GM23338 (cell line): Measurements from ENCODE around the gene BBLN. TPM values are rescaled to one million over a fixed set of nuclear protein-coding genes. Genes with fewer than 3 reads are reported as not detected.

Experiments used
- ATAC-seq: fragments of 200-7000 bp; cut with Tn5 transposase; 3 replicates; pipeline ENCODE4 v1.9.1; 2020
- DNase-seq: peaks from one replicate; pipeline ENCODE4 v3.0.0-alpha.2; 2015; ENCODE audit warnings: low spot score
- H2AFZ ChIP-seq: fragments of 200-600 bp; sonication (generic); 2 replicates; pipeline ENCODE4 v1.8.0; 2016; ENCODE audit warnings: antibody characterized with exemption, mild to moderate bottlenecking, moderate library complexity
- H3F3A ChIP-seq: fragments of 200-600 bp; sonication (generic); replicated peaks from 2 replicates; pipeline ENCODE4 v1.8.0; 2017; ENCODE audit warnings: antibody characterized with exemption, mixed run types, low read depth
- H3K27ac ChIP-seq: fragments of 200-600 bp; sonication (generic); 2 replicates; pipeline ENCODE4 v1.6.1; 2016; ENCODE audit warnings: low read depth
- H3K27me3 ChIP-seq: fragments of 200-600 bp; sonication (generic); 2 replicates; pipeline ENCODE4 v1.8.0; 2016; ENCODE audit warnings: mild to moderate bottlenecking, mixed run types, moderate library complexity; ENCODE audit not compliant: insufficient read depth
- H3K36me3 ChIP-seq: fragments of 200-600 bp; sonication (generic); 2 replicates; pipeline ENCODE4 v1.8.0; 2016; ENCODE audit warnings: mild to moderate bottlenecking; ENCODE audit not compliant: insufficient read depth
- H3K4me1 ChIP-seq: fragments of 200-600 bp; sonication (generic); 2 replicates; pipeline ENCODE4 v1.8.0; 2016; ENCODE audit warnings: mild to moderate bottlenecking, moderate library complexity; ENCODE audit not compliant: insufficient read depth
- H3K4me2 ChIP-seq: fragments of 200-600 bp; sonication (generic); 2 replicates; pipeline ENCODE4 v1.7.1; 2017; ENCODE audit warnings: mixed run types
- H3K4me3 ChIP-seq: fragments of 200-600 bp; sonication (generic); 2 replicates; pipeline ENCODE4 v1.6.1; 2016; ENCODE audit warnings: mixed run types
- H3K79me2 ChIP-seq: fragments of 200-600 bp; sonication (generic); replicated peaks from 2 replicates; pipeline ENCODE4 v1.8.0; 2017; ENCODE audit warnings: mild to moderate bottlenecking; ENCODE audit not compliant: insufficient read depth
- H3K9me2 ChIP-seq: fragments of 200-600 bp; sonication (generic); 2 replicates; pipeline ENCODE4 v1.8.0; 2017; ENCODE audit not compliant: insufficient read depth
- H4K20me1 ChIP-seq: fragments of 200-600 bp; sonication (generic); replicated peaks from 2 replicates; pipeline ENCODE4 v1.8.0; 2017; ENCODE audit warnings: mild to moderate bottlenecking; ENCODE audit not compliant: insufficient read depth
- H3K27ac Mint-ChIP-seq: 2 replicates; pipeline ENCODE4 v1.8.0; 2020; ENCODE audit warnings: inconsistent platforms, mild to moderate bottlenecking, moderate library complexity, mixed read lengths
- H3K27me3 Mint-ChIP-seq: 3 replicates; pipeline ENCODE4 v1.8.0; 2022; ENCODE audit warnings: low read depth, mild to moderate bottlenecking, moderate library complexity, mixed read lengths, inconsistent platforms; ENCODE audit not compliant: insufficient read depth, poor library complexity
- H3K36me3 Mint-ChIP-seq: 3 replicates; pipeline ENCODE4 v1.8.0; 2021; ENCODE audit warnings: low read depth, mild to moderate bottlenecking, inconsistent platforms, moderate library complexity, mixed read lengths
- H3K4me1 Mint-ChIP-seq: 3 replicates; pipeline ENCODE4 v1.8.0; 2020; ENCODE audit warnings: mild to moderate bottlenecking, inconsistent platforms, mixed read lengths
- H3K4me3 Mint-ChIP-seq: 3 replicates; pipeline ENCODE4 v1.8.0; 2021; ENCODE audit warnings: moderate library complexity, mild to moderate bottlenecking, inconsistent platforms, mixed read lengths
- H3K9me3 Mint-ChIP-seq: 3 replicates; pipeline ENCODE4 v1.8.0; 2020; ENCODE audit warnings: moderate library complexity, mild to moderate bottlenecking, inconsistent platforms, mixed read lengths
- CREB1 ChIP-seq: fragments of 250-450 bp; sonication (Bioruptor Pico); IDR thresholded peaks from 2 replicates; pipeline ENCODE4 v1.5.0; 2020; ENCODE audit warnings: low read depth, mild to moderate bottlenecking, moderate library complexity
- EZH2 ChIP-seq: fragments of 200-600 bp; sonication (generic); IDR thresholded peaks from one replicate; pipeline ENCODE4 v1.8.0; 2017; ENCODE audit warnings: antibody characterized with exemption, mild to moderate bottlenecking, low read depth; ENCODE audit not compliant: unreplicated experiment
- EZH2phosphoT487 ChIP-seq: fragments of 200-600 bp; sonication (generic); IDR thresholded peaks from one replicate; pipeline ENCODE4 v1.8.1; 2018; ENCODE audit warnings: antibody characterized with exemption; ENCODE audit not compliant: unreplicated experiment
- NANOG ChIP-seq: IDR thresholded peaks from 2 replicates; pipeline ENCODE4 v1.6.1; 2016; ENCODE audit warnings: antibody characterized with exemption, borderline replicate concordance
- ZNF114 ChIP-seq: fragments of 250-450 bp; sonication (Bioruptor Pico); IDR thresholded peaks from 2 replicates; pipeline ENCODE4 v1.5.0; 2020; ENCODE audit warnings: mild to moderate bottlenecking, moderate library complexity
- ZNF331 ChIP-seq: fragments of 250-450 bp; sonication (Bioruptor Pico); IDR thresholded peaks from 2 replicates; pipeline ENCODE4 v1.5.0; 2020; ENCODE audit warnings: low read depth, mild to moderate bottlenecking, moderate library complexity
- ZNF462 ChIP-seq: fragments of 250-450 bp; sonication (Bioruptor Pico); IDR thresholded peaks from 2 replicates; pipeline ENCODE4 v1.5.0; 2020; ENCODE audit warnings: mild to moderate bottlenecking, moderate library complexity
- polyA plus RNA-seq: library from polyadenylated mRNA; unstranded; fragments of >200 nt; fragmentation: Nextera tagmentation; extraction: Ambion mirVana; gene quantifications from 2 replicates; pipeline ENCODE4 v1.2.1, GENCODE V29; 2016
- total RNA-seq: library from RNA; depleted of rRNA; stranded (reverse); fragments of >200 nt; shearing (Covaris generic); gene quantifications from 2 replicates; pipeline ENCODE4 v1.2.3, GENCODE V29; 2014

Gene BBLN
- total and polyA plus RNA-seq, 2 experiments from 2014 or later: 171 to 246 TPM

DNA sequence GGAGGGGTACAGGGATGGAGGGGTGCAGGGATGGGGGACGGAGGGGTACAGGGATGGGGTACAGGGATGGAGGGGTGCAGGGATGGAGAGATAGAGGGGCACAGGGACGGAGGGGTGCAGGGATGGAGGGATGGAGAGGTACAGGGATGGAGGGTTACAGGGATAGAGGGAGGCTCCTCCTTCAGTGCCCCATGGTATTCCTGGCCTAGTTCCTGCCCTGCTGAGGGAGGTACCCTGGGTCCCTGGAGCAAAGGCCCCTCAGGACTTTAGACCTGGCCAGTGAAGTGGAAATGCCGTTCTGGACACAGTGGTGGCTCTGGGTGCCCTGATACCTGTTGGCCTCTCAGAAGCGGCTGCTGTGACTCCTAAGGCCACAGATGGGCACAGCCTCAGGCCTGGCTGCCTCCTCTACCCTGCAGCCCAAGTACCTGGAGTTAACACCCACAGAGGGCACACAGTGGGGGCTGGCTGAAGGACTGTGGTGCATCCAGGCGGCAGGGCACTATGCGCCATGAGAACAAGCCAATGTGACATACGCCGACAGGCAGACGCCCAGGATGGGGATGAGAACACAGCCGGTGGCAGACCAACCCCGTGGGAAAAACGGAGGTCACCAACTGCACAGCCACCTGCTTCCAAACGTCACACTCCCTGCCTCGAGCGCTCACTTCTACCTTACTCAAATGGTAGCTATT is 40.9 kb upstream of the BBLN start (continued):
- TF ChIP-seq ZNF462 (CRISPR knock-in tag) (no peak), EZH2 (no peak), ZNF331 (CRISPR knock-in tag) (no peak), EZH2phosphoT487 (no peak), CREB1 (CRISPR knock-in tag) (no peak)

DNA sequence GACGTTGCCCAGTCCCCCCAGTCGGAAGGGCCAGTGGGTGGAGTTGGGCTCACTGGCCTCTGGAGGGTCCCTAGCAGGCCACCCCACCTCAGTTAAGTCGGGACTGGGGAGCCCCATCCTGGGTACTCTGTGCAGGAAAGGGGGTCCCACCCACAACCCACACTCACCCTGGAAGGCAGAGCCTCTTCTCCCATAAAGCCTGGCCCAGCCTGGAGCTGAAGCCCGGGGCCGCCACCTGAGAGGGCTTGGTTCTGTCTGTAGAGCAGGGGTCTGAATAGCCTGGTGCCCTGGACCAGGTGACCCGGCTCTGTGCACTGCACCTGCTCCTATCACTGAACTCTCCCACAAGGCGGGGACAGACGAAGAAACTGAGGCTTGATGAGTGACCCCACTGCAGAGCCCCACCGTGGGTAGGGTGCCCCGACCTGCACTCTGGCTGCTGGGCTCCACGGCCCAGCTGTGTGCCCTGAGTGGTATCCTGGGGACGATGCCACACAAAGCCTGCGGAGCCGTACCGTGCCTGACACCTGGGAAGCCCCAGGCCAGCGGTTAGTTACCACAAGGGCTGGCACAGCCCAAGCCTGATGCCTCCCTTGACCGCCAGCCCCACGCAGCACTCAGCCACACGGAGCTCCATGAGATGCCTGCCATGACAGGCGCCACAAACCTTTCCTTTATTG is 39.9 kb upstream of the BBLN start:
- no peaks in the 10 kb centered on the region for H3K27me3 ChIP-seq
- peaks cover 12% of the 10 kb centered on the region for H3K4me1 Mint-ChIP-seq
- H3K27ac Mint-ChIP-seq: no peak overlapping the region
- no peaks in the 10 kb centered on the region for H3K9me3 Mint-ChIP-seq
- peaks cover 23% of the 10 kb centered on the region for H3K27me3 Mint-ChIP-seq
- DNase-seq: no peak
- peaks cover 7% of the 10 kb centered on the region; the same call in 1 of the 2 replicates for H3F3A ChIP-seq
- no peak overlapping the region for H3K4me3 Mint-ChIP-seq
- peaks cover 7% of the 10 kb centered on the region; the same call in 1 of the 2 replicates for H3K79me2 ChIP-seq
- no peak overlapping the region for H3K4me2 ChIP-seq
- 0 out of 2 replicates have a peak, but pooled peaks cover 4% of the 10 kb centered on the region for H3K36me3 ChIP-seq
- H2AFZ ChIP-seq: no peak overlapping the region
- peaks cover 6% of the 10 kb centered on the region; the same call in 1 of the 2 replicates for H3K4me1 ChIP-seq
- no peak overlapping the region for H3K27ac ChIP-seq
- no peak for ATAC-seq
- H4K20me1 ChIP-seq: peaks cover 9% of the 10 kb centered on the region
- H3K4me3 ChIP-seq: no peak overlapping the region
- no peaks in the 10 kb centered on the region for H3K9me2 ChIP-seq
- H3K36me3 Mint-ChIP-seq: peaks cover 37% of the 10 kb centered on the region
- no peak for TF ChIP-seq ZNF114 (CRISPR knock-in tag)
- no peak for TF ChIP-seq NANOG
- TF ChIP-seq ZNF331 (CRISPR knock-in tag): no peak
- no peak for TF ChIP-seq ZNF462 (CRISPR knock-in tag)
